ENCODE measurements around the gene FOXM1. TPM values are rescaled to one million over a fixed set of nuclear protein-coding genes. Genes with fewer than 3 reads are reported as not detected.
"Not testable (repeated sequence)": the region's sequence is repeated elsewhere in the genome, so short reads cannot be mapped to it uniquely, and the experiment has no call there.

The FOXM1 gene
- total RNA-seq, 2 donors from 2014 or later = 2.2 TPM; not detected in 1

DNA sequence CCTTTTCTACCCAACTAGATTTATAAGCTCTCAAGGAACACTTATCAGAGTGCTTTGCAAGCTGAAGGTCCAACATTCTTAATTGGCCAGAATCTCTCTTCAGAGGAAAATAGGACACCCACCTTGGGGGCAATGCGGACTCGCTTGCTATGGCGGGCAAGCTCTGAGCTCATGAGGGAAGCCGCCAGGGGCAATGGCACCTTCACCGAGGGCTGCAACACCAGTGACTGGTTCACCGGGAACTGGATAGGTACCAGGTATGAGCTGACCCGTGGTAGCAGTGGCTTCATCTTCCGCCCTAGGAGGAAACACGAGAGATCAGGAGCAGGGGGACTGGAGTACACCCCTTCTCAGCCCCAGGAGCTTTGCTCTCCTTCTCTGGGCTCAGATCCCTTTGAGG lies 12.8 kb downstream of the FOXM1 start:
- TF ChIP-seq, protein P1, sequence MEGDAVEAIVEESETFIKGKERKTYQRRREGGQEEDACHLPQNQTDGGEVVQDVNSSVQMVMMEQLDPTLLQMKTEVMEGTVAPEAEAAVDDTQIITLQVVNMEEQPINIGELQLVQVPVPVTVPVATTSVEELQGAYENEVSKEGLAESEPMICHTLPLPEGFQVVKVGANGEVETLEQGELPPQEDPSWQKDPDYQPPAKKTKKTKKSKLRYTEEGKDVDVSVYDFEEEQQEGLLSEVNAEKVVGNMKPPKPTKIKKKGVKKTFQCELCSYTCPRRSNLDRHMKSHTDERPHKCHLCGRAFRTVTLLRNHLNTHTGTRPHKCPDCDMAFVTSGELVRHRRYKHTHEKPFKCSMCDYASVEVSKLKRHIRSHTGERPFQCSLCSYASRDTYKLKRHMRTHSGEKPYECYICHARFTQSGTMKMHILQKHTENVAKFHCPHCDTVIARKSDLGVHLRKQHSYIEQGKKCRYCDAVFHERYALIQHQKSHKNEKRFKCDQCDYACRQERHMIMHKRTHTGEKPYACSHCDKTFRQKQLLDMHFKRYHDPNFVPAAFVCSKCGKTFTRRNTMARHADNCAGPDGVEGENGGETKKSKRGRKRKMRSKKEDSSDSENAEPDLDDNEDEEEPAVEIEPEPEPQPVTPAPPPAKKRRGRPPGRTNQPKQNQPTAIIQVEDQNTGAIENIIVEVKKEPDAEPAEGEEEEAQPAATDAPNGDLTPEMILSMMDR (IDR thresholded peaks at IDR 0.05) = no peak
- H3K27ac ChIP-seq = no peak overlapping the region
- H3K36me3 ChIP-seq = no peaks in the 10 kb centered on the region
- no peaks in the 10 kb centered on the region for H3K9me3 ChIP-seq
- H3K4me1 ChIP-seq (ENCODE audit: control insufficient read depth in 1 of 2, low read depth in 2 of 2) = no peaks in the 10 kb centered on the region
- no peak overlapping the region for H3K4me3 ChIP-seq
- H3K27me3 ChIP-seq (replicated peaks; ENCODE audit: insufficient read depth) = no peaks in the 10 kb centered on the region
- ATAC-seq (ENCODE audit: insufficient number of reproducible peaks, low FRiP score, low read depth) (no peak), DNase-seq (ENCODE audit: low spot score) (no peak)

DNA sequence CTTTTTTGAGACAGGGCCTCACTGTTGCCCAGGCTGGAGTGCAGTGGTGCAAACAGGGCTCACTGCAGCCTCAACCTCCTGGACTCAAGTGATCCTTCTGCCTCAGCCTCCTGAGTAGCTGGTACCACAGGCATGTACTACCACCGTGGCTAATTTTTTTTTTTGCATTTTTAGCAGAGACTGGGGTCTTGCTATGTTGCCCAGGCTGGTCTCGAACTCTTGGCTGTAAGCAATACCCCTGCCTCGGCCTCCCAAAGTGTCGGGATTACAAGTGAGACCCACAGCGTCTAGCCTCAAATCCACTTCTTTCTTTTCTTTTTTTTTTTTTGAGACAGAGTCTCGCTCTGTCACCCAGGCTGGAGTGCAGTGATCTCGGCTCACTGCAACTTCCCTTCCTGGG lies 13.6 kb downstream of the FOXM1 start:
- not testable (repeated sequence) for H3K9me3 ChIP-seq; H3K36me3 ChIP-seq; H3K4me1 ChIP-seq (ENCODE audit: control insufficient read depth in 1 of 2, low read depth in 2 of 2); H3K27ac ChIP-seq; H3K4me3 ChIP-seq; DNase-seq (ENCODE audit: low spot score); ATAC-seq (ENCODE audit: insufficient number of reproducible peaks, low FRiP score, low read depth); H3K27me3 ChIP-seq (replicated peaks; ENCODE audit: insufficient read depth)

DNA sequence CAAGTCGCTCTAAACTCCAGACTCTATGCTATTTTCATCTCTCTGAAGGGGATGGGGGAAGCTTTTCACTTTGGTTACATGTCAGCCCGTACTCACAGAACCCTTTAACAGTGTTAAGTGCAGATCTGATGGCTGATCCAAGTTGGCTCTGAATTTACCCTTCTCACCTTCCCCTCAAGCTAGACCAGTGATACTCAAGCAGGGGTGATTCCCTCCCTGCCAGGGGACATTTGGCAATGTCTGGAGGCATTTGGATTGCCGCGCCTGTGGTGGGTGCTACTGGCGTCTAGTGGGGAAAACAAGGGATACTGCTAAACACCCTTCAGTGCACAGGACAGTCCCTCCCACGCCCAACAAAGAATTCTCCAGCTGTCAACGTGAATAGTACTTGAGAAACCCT lies 14.1 kb downstream of the FOXM1 start:
- Histone ChIP-seq H3K9me3 (no peaks in the 10 kb centered on the region), H3K27ac (no peak overlapping the region), H3K4me3 (no peak overlapping the region), H3K36me3 (no peaks in the 10 kb centered on the region), H3K4me1 (ENCODE audit: control insufficient read depth in 1 of 2, low read depth in 2 of 2) (no peaks in the 10 kb centered on the region), H3K27me3 (replicated peaks; ENCODE audit: insufficient read depth) (no peaks in the 10 kb centered on the region)
- ATAC-seq (ENCODE audit: insufficient number of reproducible peaks, low FRiP score, low read depth) = no peak
- no peak for DNase-seq (ENCODE audit: low spot score)
- TF ChIP-seq, protein P1 (IDR thresholded peaks at IDR 0.05) = no peak

DNA sequence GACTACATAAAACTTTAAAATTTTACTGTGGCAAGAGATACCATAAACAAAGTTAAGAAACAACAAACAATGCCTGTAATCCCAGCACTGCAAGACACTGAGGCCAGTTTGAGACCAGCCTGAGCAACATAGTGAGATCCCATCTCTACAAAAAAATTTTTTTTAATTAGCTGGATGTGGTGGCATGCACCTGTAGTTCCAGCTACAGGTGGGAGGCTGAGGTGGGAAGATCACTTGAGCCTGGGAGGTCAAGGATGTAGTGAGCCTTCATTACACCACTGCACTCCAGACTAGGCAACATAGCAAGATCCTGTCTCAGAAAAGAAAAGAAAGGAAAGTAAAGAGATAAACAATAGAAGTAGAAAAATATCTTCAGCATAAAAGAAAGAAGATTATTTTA lies 16.8 kb downstream of the FOXM1 start:
- ATAC-seq (ENCODE audit: insufficient number of reproducible peaks, low FRiP score, low read depth) (no peak), DNase-seq (ENCODE audit: low spot score) (no peak)
- no peaks in the 10 kb centered on the region for H3K9me3 ChIP-seq
- H3K4me3 ChIP-seq = no peak overlapping the region
- H3K36me3 ChIP-seq = no peaks in the 10 kb centered on the region
- H3K27me3 ChIP-seq (replicated peaks; ENCODE audit: insufficient read depth) = no peaks in the 10 kb centered on the region
- no peak overlapping the region for H3K27ac ChIP-seq
- no peaks in the 10 kb centered on the region for H3K4me1 ChIP-seq (ENCODE audit: control insufficient read depth in 1 of 2, low read depth in 2 of 2)
- TF ChIP-seq, protein P1 (IDR thresholded peaks at IDR 0.05) = no peak

DNA sequence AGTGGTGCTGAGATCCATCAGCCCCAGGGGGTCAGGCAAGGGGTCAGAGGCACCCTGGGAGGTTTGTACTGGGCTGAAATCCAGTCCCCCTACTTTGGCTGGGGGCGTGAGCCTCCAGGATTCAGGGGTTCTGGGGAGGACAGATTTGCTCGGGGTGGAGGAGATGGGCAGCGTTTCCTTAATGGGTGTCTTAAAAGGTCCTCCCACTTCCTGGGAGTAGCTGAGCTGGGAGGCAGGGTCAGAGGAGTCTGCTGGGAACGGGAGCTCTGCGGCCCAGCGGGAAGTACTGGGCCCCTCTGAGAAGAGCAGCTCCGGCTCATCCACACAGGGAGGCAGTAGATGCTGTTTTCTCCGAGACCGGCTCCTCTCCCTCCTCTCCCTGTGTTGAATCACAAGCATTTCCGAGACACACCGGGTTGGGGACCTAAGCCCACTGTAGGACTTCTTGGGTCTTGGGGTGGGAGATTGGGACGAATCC lies 18.0 kb downstream of the FOXM1 start:
- no peak overlapping the region for H3K4me3 ChIP-seq
- TF ChIP-seq, protein P1 (IDR thresholded peaks at IDR 0.05) = no peak
- no peaks in the 10 kb centered on the region for H3K4me1 ChIP-seq (ENCODE audit: control insufficient read depth in 1 of 2, low read depth in 2 of 2)
- H3K36me3 ChIP-seq = no peaks in the 10 kb centered on the region
- H3K9me3 ChIP-seq = no peaks in the 10 kb centered on the region
- DNase-seq (ENCODE audit: low spot score) (no peak), ATAC-seq (ENCODE audit: insufficient number of reproducible peaks, low FRiP score, low read depth) (no peak)
- no peaks in the 10 kb centered on the region for H3K27me3 ChIP-seq (replicated peaks; ENCODE audit: insufficient read depth)
- H3K27ac ChIP-seq = no peak overlapping the region

DNA sequence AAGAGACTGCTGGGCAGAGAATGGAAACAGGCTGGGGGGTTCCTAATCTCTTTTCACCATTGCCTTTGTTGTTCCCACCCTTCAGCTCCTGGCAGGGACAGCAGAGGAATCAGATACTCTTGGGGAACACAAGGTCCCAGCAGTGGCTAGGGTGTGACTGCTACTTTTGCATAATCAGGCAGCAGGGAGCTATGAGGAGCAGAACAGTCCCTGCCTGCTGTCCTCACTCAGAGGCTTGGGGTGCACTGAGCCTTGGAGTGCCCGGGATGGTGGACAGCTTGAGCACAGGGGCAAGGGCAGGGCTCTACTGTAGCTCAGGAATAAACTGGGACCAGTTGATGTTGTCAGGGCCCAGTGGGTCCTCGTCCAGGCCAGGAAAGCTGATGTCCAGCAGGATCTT lies 18.6 kb downstream of the FOXM1 start:
- no peak overlapping the region for H3K4me3 ChIP-seq
- no peaks in the 10 kb centered on the region for H3K27me3 ChIP-seq (replicated peaks; ENCODE audit: insufficient read depth)

More for the DNA sequence above, 18.6 kb downstream of the FOXM1 start:
- Histone ChIP-seq H3K4me1 (ENCODE audit: control insufficient read depth in 1 of 2, low read depth in 2 of 2) (no peaks in the 10 kb centered on the region), H3K36me3 (no peaks in the 10 kb centered on the region), H3K27ac (no peak overlapping the region), H3K9me3 (no peaks in the 10 kb centered on the region)
- TF ChIP-seq, protein P1 (IDR thresholded peaks at IDR 0.05) = no peak
- no peak for ATAC-seq (ENCODE audit: insufficient number of reproducible peaks, low FRiP score, low read depth)
- no peak for DNase-seq (ENCODE audit: low spot score)

Measured in thoracic aorta (tissue), 2 donors.